Mucosa of descending colon (tissue), 3 donors: Measurements from ENCODE around the gene NEURL2. TPM values are rescaled to one million over a fixed set of nuclear protein-coding genes. Genes with fewer than 3 reads are reported as not detected.

Experiments
- ATAC-seq: fragments of 200-7000 bp; cut with Tn5 transposase; one replicate; pipeline ENCODE4 v1.9.1; 2020; ENCODE audit warnings: mild to moderate bottlenecking, moderate library complexity
- DNase-seq, 3 donors: peaks; one replicate each; pipeline ENCODE4 v3.0.0-alpha.2; 2020
- H3K36me3 ChIP-seq: fragments of 200-600 bp; one replicate; pipeline ENCODE4 v1.8.0; 2021; ENCODE audit warnings: low read depth, mild to moderate bottlenecking
- H3K4me1 ChIP-seq: fragments of 200-600 bp; one replicate; pipeline ENCODE4 v1.8.0; 2021; ENCODE audit warnings: low read depth, mild to moderate bottlenecking
- H3K4me3 ChIP-seq: fragments of 200-600 bp; one replicate; pipeline ENCODE4 v1.8.0; 2021; ENCODE audit warnings: mild to moderate bottlenecking
- H3K9me3 ChIP-seq: fragments of 200-600 bp; one replicate; pipeline ENCODE4 v1.8.0; 2021; ENCODE audit warnings: mild to moderate bottlenecking
- CTCF ChIP-seq: fragments of 200-600 bp; IDR thresholded peaks from one replicate; pipeline ENCODE4 v1.8.0; 2022; ENCODE audit warnings: antibody characterized with exemption, mild to moderate bottlenecking
- intact Hi-C, 2 donors: fragments of 100-400 bp; cut with DNase I in 1 of 2; cut with micrococcal nuclease in 1 of 2; formaldehyde crosslinking; loops; one replicate each; pipeline versions ENCODE4 v1.11.0 to v1.11.1; 2022; cut with DNase I, micrococcal nuclease
- total RNA-seq, 3 donors: library from RNA; stranded (reverse); fragmentation: NEBNext Ultra II Directional in 2 of 3; extraction: Animal tissue kit (Norgen Biotek cat#: 25700) in 2 of 3; gene quantifications; one replicate each; pipeline versions ENCODE4 v1.2.1 to v1.2.4, GENCODE V29; 2021 to 2023
- donor health status: DM: no; HTN: no; CAD: no; lungs with moderate emphysema.
- donor health status: DM: no; HTN: no; CAD: no.
- donor health status: DM: no; HTN: yes; CAD: no.

NEURL2 gene
- total RNA-seq, 3 donors from 2014 or later: 4.2 to 9.1 (median 8.5) TPM

- DNase-seq: no peak
- Histone ChIP-seq H3K36me3 (no peaks in the 10 kb centered on the region), H3K9me3 (no peaks in the 10 kb centered on the region), H3K4me1 (peaks cover 21% of the 10 kb centered on the region), H3K4me3 (no peak overlapping the region)
- no peak for TF ChIP-seq CTCF
- ATAC-seq: no peak
- intact Hi-C loops: no loop called here
Measured at GRCh38 chr20:45913116-45913515, 22.1 kb upstream of the NEURL2 start.

- no peaks in the 10 kb centered on the region for H3K9me3 ChIP-seq
- no peak for ATAC-seq
- TF ChIP-seq CTCF: no peak
- no peak for DNase-seq
- H3K4me1 ChIP-seq: peaks cover 19% of the 10 kb centered on the region
- intact Hi-C loops: no loop called here
- no peak overlapping the region for H3K4me3 ChIP-seq
- H3K36me3 ChIP-seq: no peaks in the 10 kb centered on the region
Measured at GRCh38 chr20:45912344-45912682, 21.3 kb upstream of the NEURL2 start.

- H3K36me3 ChIP-seq: no peaks in the 10 kb centered on the region
- H3K4me1 ChIP-seq: peaks cover 19% of the 10 kb centered on the region
- DNase-seq (peak; percentile 56 to 82 (median 71)), ATAC-seq (peak; percentile 6)
- no peak for TF ChIP-seq CTCF
- H3K9me3 ChIP-seq: no peaks in the 10 kb centered on the region
- intact Hi-C loops: no loop called here
- H3K4me3 ChIP-seq: no peak within 1 kb of the TSS
Measured at GRCh38 chr20:45911486-45912343, 20.7 kb upstream of the NEURL2 start, which contains the start of gene PLTP. Gene PLTP, minus strand, starts transcription at chr20:45912155. Its CDS starts 703 bp downstream, at chr20:45911452.

GRCh38 chr20:45910670-45911485 is 19.9 kb upstream of the NEURL2 start:
- peaks cover 19% of the 10 kb centered on the region for H3K4me1 ChIP-seq
- intact Hi-C loops: no loop called here

More at GRCh38 chr20:45910670-45911485, 19.9 kb upstream of the NEURL2 start:
- TF ChIP-seq CTCF: no peak
- ATAC-seq (peak; percentile 91), DNase-seq (peak; percentile 97 to 98 (median 97))
- no peak overlapping the region for H3K4me3 ChIP-seq
- no peaks in the 10 kb centered on the region for H3K36me3 ChIP-seq
- H3K9me3 ChIP-seq: no peaks in the 10 kb centered on the region
